G401 (cell line): ENCODE data around the gene CRELD2. TPM values are rescaled to one million over a fixed set of nuclear protein-coding genes. Genes with fewer than 3 reads are reported as not detected.

Experiments used
- DNase-seq: peaks from one replicate; pipeline ENCODE4 v3.0.0-alpha.2; 2015; ENCODE audit warnings: low spot score
- in situ Hi-C: cut with HindIII; loops from 2 replicates; pipeline ENCODE4 v1.10.0; 2016; ENCODE audit warnings: low sequenced_read_pairs, mixed read lengths
- total RNA-seq: library from RNA; depleted of rRNA; stranded (reverse); fragments of >200 nt; shearing (Covaris generic); gene quantifications from 2 replicates; pipeline ENCODE4 v1.2.3, GENCODE V29; 2014

The CRELD2 gene
- total RNA-seq, 1 experiment from 2014 or later: 85.5 TPM

DNA sequence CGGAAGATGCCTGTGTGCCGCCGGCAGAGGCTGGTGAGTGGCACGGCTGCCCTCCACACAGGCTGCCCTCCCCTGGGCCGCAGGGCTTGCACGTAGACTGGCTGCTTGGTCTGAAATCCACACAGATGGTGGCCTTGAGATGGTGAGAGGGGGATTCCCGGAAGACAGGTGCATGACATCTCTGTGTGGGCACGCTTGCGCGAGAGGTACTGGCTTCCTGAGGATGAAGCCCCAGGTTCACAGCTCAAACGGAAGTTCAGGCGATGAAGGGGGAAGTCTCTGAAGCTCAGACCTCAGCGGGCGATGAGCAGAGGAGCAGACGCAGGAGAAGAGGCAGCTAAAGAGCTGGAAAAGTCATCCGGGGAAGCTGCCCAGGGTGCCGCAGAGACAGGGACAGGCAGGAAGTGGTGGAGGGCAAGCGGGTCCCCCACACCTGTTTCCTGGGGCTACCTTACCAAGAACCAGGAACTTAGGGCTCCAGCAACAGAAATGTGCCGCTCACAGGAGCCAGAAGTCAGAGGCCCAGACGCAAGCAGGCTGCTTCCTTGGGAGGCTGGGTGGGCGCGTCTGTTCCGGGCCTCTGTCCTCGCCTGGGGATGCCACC is 7.2 kb downstream of the CRELD2 start:
- in situ Hi-C loops: no loop called here

DNA sequence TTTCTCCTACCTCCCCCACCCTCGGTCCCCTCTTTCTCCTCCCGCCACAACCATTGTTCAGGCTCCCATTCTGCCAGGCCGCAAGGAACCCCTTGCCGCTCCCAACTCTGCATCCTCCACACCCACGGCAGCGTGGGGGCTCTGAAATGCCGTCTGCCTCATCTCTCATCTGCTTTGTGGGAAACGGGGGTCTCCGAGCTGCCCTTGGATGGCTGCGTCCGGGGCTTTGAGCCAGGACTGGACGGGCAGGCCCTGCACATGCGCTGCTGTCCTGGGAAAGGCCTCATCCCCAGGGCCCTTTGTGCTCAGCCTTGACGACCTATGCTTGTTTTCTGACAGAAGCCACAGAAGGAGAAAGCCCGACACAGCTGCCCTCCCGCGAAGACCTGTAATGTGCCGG is 8.5 kb downstream of the CRELD2 start:
- in situ Hi-C loops: no loop called here
- no peak for DNase-seq

More for the DNA sequence above, 7.2 kb downstream of the CRELD2 start:
- no peak for DNase-seq

DNA sequence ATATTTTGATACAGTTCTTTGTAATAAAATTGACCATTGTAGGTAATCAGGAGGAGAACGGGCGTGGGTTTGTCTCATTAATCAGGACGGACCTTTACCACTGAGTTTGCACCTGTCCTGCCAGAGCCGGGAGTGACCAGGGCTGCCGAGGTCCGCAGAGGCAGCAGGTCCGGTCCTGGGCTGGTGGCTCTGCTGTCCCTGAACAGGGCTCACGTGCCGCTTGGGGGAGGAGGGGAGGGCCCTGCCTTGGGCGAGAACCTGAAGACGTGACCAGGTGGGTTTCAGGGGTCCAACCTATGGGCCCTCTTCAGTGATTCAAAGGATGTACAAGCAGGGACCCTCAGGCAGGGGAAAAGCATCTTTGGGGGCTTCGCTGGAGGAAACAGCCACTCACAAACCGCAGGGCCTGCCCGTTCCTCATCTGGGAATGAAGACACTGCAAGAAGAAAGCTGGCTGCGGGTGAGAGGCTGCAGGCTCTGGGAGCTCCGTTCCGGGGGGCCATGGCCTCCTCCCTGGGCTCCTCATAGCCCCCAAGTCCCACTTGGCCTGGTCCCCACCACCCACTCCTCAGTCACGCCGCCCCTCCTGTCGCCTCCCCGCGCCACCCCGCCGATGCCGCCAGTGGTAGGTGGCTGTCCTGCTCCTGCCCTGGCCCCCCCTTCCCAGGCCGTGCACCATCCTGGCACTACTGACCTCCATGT is 9.2 kb downstream of the CRELD2 start:
- in situ Hi-C loops: no loop called here
- DNase-seq: no peak

DNA sequence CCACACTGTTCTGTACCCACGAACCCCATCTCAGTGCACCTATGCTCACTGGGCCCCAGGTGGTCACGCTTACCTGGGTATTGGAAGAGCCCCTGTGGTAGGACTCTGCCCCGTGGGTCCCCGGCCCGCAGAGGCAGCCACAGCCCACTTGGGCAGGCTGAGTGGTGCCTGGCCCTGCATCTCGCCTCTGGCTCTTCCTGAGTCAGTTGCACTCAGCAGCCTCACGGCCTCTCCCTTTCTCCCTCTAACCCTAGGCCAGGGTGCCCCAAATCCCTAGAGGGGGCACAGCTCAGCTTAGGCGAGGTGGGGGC is 9.7 kb downstream of the CRELD2 start:
- no peak for DNase-seq
- in situ Hi-C loops: no loop called here

GRCh38 chr22:49928555-49929210 is 10.2 kb downstream of the CRELD2 start:
- in situ Hi-C loops: no loop called here
- no peak for DNase-seq

GRCh38 chr22:49929211-49929979 is 11.0 kb downstream of the CRELD2 start:
- in situ Hi-C loops: no loop called here
- peak; percentile 46 for DNase-seq

GRCh38 chr22:49929994-49930575 is 11.7 kb downstream of the CRELD2 start:
- in situ Hi-C loops: no loop called here
- no peak for DNase-seq

DNA sequence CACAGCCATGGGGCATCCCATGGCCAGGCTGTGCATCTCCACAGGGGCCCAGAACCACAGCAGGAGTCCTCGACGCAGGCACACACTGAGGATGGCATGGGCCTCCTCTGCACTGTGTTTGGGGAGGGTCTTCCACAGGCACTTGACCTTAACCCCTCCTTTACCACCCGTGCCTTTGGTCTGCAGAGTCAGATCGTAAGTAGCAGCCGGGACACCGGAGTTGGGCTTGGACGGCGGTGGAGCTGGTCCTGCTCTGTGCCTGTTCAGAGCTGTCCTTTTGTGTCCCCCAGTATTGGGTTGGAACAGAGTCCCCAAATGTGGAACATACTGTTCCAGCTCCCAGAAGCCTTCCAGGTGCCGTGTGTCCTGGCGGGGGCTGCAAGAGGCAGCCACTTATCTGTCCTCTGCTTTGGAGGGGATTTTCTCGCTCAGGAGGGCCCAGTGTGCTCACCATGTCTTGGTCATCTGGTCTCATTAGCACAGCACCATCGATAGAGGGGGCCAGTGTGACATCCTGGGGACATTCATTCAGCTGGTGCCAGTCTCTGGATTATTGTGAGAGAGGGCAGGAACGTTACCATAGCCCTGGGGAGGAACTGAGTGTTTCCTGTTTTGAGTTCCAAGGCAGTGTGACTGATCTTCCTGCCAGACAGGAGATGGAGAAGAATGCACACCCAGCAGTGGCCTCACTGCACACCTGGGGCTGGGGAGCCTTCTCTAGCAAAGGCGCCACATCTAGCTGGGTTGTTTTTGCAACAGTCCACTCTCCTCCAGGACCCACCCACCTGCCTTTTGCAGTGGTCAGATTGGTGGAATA is 12.4 kb downstream of the CRELD2 start:
- peak; percentile 74 for DNase-seq
- in situ Hi-C loops: no loop called here

DNA sequence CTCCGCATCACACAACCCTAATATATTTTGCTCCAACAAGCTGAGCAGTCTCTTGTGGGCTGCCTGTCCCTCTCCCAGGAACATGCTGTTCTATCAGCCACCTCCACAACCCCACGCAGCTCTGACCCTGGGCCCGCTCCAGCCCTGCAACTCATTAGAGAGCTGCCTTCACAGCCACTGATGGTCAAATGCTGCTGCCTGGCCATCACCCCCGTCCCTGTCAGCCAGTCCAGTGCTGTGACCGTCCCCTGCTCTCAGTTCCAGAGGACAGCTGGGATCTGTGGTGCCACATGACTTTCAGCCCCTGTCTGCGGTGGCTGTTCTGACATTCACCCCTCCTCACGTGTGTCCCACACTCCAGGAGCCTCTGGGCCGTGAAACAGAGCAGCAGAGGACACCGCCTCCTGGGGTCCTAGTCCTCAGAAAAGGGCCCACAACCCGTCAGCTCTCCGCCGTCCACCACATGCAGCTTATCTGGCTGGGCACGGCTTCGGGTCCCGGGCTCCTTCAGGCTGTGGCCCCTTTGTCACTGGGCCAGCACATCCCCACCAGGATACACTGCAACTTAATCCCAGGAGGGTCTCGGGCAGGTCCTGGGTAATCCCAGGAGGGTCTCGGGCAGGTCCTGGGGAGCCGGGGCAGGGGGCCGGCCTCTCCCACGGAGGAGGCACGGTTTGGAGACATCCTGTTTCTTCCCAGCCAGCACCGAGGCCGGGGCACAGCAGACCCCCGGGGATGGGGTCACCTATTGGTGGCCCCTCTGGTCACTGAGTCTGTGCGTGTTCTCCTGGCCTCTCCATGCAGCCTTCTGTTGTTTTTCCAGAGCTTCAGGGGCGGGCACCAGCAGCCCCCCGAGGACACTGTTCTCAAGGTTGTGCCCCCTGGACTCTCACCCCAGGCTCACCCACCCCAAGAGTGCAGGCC is 15.1 kb downstream of the CRELD2 start:
- in situ Hi-C loops: no loop called here
- peak; percentile 68 for DNase-seq

GRCh38 chr22:49934160-49934890 is 15.9 kb downstream of the CRELD2 start:
- DNase-seq: no peak
- in situ Hi-C loops: no loop called here

DNA sequence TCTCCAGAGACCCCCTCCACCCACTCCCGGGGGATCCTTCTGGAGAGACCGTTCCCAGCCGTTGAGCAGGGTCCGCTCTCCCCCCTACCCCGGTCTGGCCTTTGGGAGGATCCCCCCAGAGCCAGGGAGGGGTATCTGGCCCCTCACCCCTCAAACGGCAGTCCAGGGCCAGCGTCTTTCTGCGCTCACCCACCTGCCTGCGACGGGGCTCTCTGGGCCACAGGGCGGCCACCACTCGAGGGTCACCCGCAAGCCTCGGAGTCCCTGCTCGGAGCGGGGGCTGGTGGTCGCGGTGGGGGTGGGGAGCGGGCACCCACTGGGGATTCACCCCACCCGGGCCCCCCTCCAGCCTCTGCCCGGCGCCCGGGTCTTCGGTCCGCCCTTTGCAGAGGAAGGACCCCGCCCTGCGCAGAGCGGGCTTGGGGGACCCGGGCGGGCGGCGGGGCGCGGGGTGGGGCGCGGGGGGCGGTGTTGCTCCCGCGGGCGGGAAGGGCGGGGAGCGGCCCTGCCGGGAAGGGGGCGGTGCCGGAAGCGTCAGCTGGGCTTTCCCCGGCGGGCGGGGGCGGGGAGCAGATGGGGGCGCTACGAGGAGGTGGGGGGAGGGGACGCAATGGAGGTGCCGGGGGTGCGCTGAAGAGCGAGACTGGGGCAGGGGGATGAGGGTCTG is 16.6 kb downstream of the CRELD2 start:
- in situ Hi-C loops: no loop called here

GRCh38 chr22:49935561-49935960 is 17.1 kb downstream of the CRELD2 start:
- no peak for DNase-seq
- in situ Hi-C loops: no loop called here

More for the DNA sequence above, 16.6 kb downstream of the CRELD2 start:
- DNase-seq: no peak

DNA sequence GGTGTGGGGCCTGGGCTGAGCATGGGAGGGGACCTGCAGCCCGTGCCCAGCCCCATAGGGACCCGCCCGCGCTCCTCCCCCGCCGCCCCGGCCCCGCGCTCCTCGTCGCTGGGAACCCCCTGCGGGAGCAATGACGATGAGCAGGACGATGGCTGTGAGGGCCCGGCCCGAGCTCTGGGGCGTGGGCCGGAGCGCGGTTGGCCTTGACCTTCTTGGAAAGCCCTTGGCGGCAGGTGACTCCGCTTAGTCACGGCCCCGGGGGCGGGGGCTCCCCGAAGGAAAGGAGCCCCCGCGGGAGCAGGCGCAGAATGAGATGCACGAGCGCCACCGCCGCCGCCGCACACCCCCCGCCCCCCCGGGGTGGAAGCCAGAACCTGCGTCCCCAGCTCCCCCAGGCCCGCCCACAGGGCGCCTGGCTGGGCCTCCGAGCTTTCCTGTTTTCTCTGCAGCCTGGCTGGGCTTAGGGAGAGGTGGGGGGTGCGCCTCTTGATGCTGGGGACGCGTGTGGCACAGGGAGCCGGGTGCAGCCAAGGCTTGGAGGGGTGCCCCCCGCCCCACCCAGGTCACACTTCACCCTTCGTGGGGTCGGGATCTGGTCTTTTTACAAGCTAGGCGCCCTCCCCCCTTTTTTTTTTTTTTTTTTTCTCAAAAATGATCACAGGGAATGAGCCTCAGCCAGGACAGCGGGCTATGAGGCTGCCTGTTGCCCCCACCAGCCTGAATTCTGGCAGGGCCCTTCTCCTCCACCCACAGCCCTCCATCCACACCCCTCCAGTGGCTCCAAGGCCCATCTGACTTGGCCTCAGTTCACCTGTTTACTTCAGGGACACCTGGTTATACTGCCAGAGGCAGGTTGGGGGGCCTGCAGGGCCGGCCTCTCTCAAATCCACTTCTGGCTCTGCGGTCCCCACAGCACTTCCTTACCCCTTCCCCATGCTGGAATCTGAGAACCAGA is 17.9 kb downstream of the CRELD2 start:
- in situ Hi-C loops: no loop called here
- peak; percentile 39 for DNase-seq

- DNase-seq: no peak
- in situ Hi-C loops: no loop called here
Observed at GRCh38 chr22:49936973-49937757, 18.7 kb downstream of the CRELD2 start.
